ENCODE results near the gene RNASEH2C. TPM values are rescaled to one million over a fixed set of nuclear protein-coding genes. Genes with fewer than 3 reads are reported as not detected.
"Not testable (repeated sequence)": the region's sequence is repeated elsewhere in the genome, so short reads cannot be mapped to it uniquely, and the experiment has no call there.

RNASEH2C gene
- total RNA-seq, 1 experiment from 2014 or later: 96.2 TPM

- Histone ChIP-seq H3K4me2 (ENCODE audit: low read length) (no peak overlapping the region), H3K9ac (ENCODE audit: low read length) (no peak overlapping the region), H3K9me3 (ENCODE audit: low read length) (no peaks in the 10 kb centered on the region; the same call in 1 of the 2 replicates), H3K4me3 (ENCODE audit: low read length) (no peak overlapping the region), H3K4me1 (ENCODE audit: insufficient read depth, low read length) (peaks cover 11% of the 10 kb centered on the region), H4K20me1 (ENCODE audit: low read length) (no peaks in the 10 kb centered on the region), H3F3A (ENCODE audit: low read length, unreplicated experiment) (no peaks in the 10 kb centered on the region), H3K79me2 (ENCODE audit: low read length) (peaks cover 13% of the 10 kb centered on the region), H3K27ac (ENCODE audit: low read length) (no peak overlapping the region), H3K9me2 (replicated peaks; ENCODE audit: low read length) (no peaks in the 10 kb centered on the region), H2AFZ (ENCODE audit: low read length) (no peak overlapping the region), H3K36me3 (ENCODE audit: low read depth, low read length) (peaks cover 13% of the 10 kb centered on the region), H3K27me3 (ENCODE audit: low read length) (no peaks in the 10 kb centered on the region)
- no peak for ATAC-seq
- BruUV-seq (replicated peaks): no TSS peak
- DNase-seq: no peak
- CTCF ChIA-PET: no interaction called here
- POLR2A ChIA-PET (ENCODE audit: unreplicated experiment): interaction anchor here (0.6 kb wide), 1 partner anchor 113 kb away, joined by 3 read pairs; no protein-coding TSS in a partner anchor
- intact Hi-C loops (cut with micrococcal nuclease): loop anchor here (10.0 kb wide), 1 partner anchor 275 kb away; no protein-coding TSS in a partner anchor
- no peak for TF ChIP-seq CTCF (conservative IDR thresholded peaks at IDR 0.05; ENCODE audit: low read depth, low read length)
- TF ChIP-seq EZH2phosphoT487 (IDR thresholded peaks at IDR 0.05; ENCODE audit: borderline replicate concordance, low read length): no peak
- no peak for TF ChIP-seq EZH2 (IDR thresholded peaks at IDR 0.05; ENCODE audit: low read length, unreplicated experiment)
Measured at GRCh38 chr11:65709661-65710060, 10.9 kb downstream of the RNASEH2C start.

GRCh38 chr11:65708451-65708850, 12.1 kb downstream of the RNASEH2C start:
- Histone ChIP-seq H2AFZ (ENCODE audit: low read length) (no peak overlapping the region), H3F3A (ENCODE audit: low read length, unreplicated experiment) (no peaks in the 10 kb centered on the region), H3K4me1 (ENCODE audit: insufficient read depth, low read length) (peaks cover 11% of the 10 kb centered on the region), H4K20me1 (ENCODE audit: low read length) (no peaks in the 10 kb centered on the region), H3K79me2 (ENCODE audit: low read length) (peaks cover 9% of the 10 kb centered on the region), H3K4me2 (ENCODE audit: low read length) (no peak overlapping the region), H3K9me2 (replicated peaks; ENCODE audit: low read length) (no peaks in the 10 kb centered on the region), H3K9me3 (ENCODE audit: low read length) (no peaks in the 10 kb centered on the region; the same call in 1 of the 2 replicates), H3K9ac (ENCODE audit: low read length) (no peak overlapping the region), H3K4me3 (ENCODE audit: low read length) (no peak overlapping the region), H3K27ac (ENCODE audit: low read length) (no peak overlapping the region), H3K27me3 (ENCODE audit: low read length) (no peaks in the 10 kb centered on the region), H3K36me3 (ENCODE audit: low read depth, low read length) (peaks cover 2% of the 10 kb centered on the region)
- no peak for ATAC-seq
- POLR2A ChIA-PET (ENCODE audit: unreplicated experiment): no interaction called here
- BruUV-seq (replicated peaks): no TSS peak
- intact Hi-C loops (cut with micrococcal nuclease): no loop called here
- no peak for DNase-seq
- CTCF ChIA-PET: no interaction called here
- TF ChIP-seq EZH2 (IDR thresholded peaks at IDR 0.05; ENCODE audit: low read length, unreplicated experiment) (no peak), CTCF (conservative IDR thresholded peaks at IDR 0.05; ENCODE audit: low read depth, low read length) (no peak), EZH2phosphoT487 (IDR thresholded peaks at IDR 0.05; ENCODE audit: borderline replicate concordance, low read length) (no peak)

GRCh38 chr11:65707002-65707401, 13.6 kb downstream of the RNASEH2C start:
- H3K27ac ChIP-seq (ENCODE audit: low read length); H3K9me2 ChIP-seq (replicated peaks; ENCODE audit: low read length); H4K20me1 ChIP-seq (ENCODE audit: low read length); H3K4me1 ChIP-seq (ENCODE audit: insufficient read depth, low read length); DNase-seq; H3K36me3 ChIP-seq (ENCODE audit: low read depth, low read length); H3K9ac ChIP-seq (ENCODE audit: low read length); H3K27me3 ChIP-seq (ENCODE audit: low read length); H3K4me2 ChIP-seq (ENCODE audit: low read length); intact Hi-C loops (cut with micrococcal nuclease); H3K4me3 ChIP-seq (ENCODE audit: low read length); H3K9me3 ChIP-seq (ENCODE audit: low read length); BruUV-seq (replicated peaks); H3K79me2 ChIP-seq (ENCODE audit: low read length); H3F3A ChIP-seq (ENCODE audit: low read length, unreplicated experiment); POLR2A ChIA-PET (ENCODE audit: unreplicated experiment); H2AFZ ChIP-seq (ENCODE audit: low read length); CTCF ChIA-PET; ATAC-seq: not testable (repeated sequence)

Data from PC-3 (cell line).